Transverse colon (tissue), 4 donors: ENCODE results near the gene GINS3.

Experiments used
- POLR2A ChIP-seq: fragments of 450-650 bp; IDR thresholded peaks from one replicate; pipeline ENCODE4 v1.6.1; 2016; ENCODE audit warnings: antibody characterized with exemption, mild to moderate bottlenecking, moderate library complexity
- POLR2AphosphoS5 ChIP-seq, 3 donors: sonication (generic); formaldehyde crosslinking; IDR thresholded peaks; one replicate each; pipeline ENCODE4 v1.6.1; 2016; ENCODE audit warnings: antibody characterized with exemption in 3 of 3
- TF ChIP-seq, protein P1 (sequence below), 5 experiments: fragments of 200-600 bp in 3 of 5; fragments of 450-650 bp in 2 of 5; sonication (generic) in 3 of 5; IDR thresholded peaks; 1 replicate in 2 of 5; 2 replicates in 3 of 5; pipeline ENCODE4 v1.5.1; 2016 to 2017; ENCODE audit warnings: antibody characterized with exemption in 5 of 5, inconsistent platforms in 3 of 5, mild to moderate bottlenecking in 2 of 5, moderate library complexity in 1 of 5

DNA sequence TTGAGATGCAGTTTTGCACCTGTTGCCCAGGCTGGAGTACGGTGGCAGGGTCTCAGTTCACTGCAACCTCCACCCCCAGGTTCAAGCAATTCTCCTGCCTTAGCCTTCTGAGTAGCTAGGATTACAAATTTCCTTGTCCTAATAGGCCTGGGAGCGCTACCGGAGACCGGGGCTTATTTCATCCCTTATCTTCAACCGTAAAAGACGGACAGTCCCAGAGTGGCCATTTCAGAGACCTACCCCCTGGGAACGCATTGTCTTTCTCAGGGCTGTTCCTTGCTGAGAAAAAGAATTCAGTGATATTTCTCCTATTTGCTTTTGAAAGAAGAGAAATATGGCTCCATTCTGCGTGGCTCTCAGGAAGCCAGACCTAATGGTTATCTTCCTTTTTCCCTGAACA, 39.6 kb upstream of the GINS3 start:
- TF ChIP-seq, protein P1, sequence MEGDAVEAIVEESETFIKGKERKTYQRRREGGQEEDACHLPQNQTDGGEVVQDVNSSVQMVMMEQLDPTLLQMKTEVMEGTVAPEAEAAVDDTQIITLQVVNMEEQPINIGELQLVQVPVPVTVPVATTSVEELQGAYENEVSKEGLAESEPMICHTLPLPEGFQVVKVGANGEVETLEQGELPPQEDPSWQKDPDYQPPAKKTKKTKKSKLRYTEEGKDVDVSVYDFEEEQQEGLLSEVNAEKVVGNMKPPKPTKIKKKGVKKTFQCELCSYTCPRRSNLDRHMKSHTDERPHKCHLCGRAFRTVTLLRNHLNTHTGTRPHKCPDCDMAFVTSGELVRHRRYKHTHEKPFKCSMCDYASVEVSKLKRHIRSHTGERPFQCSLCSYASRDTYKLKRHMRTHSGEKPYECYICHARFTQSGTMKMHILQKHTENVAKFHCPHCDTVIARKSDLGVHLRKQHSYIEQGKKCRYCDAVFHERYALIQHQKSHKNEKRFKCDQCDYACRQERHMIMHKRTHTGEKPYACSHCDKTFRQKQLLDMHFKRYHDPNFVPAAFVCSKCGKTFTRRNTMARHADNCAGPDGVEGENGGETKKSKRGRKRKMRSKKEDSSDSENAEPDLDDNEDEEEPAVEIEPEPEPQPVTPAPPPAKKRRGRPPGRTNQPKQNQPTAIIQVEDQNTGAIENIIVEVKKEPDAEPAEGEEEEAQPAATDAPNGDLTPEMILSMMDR (IDR thresholded peaks at IDR 0.05) = no peak
- TF ChIP-seq POLR2A (no peak), POLR2AphosphoS5 (IDR thresholded peaks at IDR 0.05) (no peak)
